ENCODE results near the gene ADAMTSL1.

- TF ChIP-seq JUND (IDR thresholded peaks at IDR 0.05), result no peak
- no peak for TF ChIP-seq REST (IDR thresholded peaks at IDR 0.05)
- TF ChIP-seq YY1 (IDR thresholded peaks at IDR 0.05), result no peak
- no peak for TF ChIP-seq CTCF (IDR thresholded peaks at IDR 0.05; ENCODE audit: low read depth, low read length, missing input control)
- no peak for TF ChIP-seq FOXA1 (IDR thresholded peaks at IDR 0.05)
- TF ChIP-seq GABPA (IDR thresholded peaks at IDR 0.05 in 1 of 2, conservative IDR thresholded peaks at IDR 0.05 in 1 of 2), result no peak
- TF ChIP-seq RAD21 (IDR thresholded peaks at IDR 0.05), result no peak
- no peak for TF ChIP-seq EGR1 (IDR thresholded peaks at IDR 0.05; ENCODE audit: low read depth in 2 of 2)
- no peak for TF ChIP-seq NR2F2 (IDR thresholded peaks at IDR 0.05)
- TF ChIP-seq ZBTB33 (IDR thresholded peaks at IDR 0.05), result no peak
- no peak for TF ChIP-seq ATF3 (IDR thresholded peaks at IDR 0.05)
- TF ChIP-seq RXRA (IDR thresholded peaks at IDR 0.05), result no peak
Observed at GRCh38 chr9:18922161-18922885, 448.4 kb downstream of the ADAMTSL1 start.
